WTC11 (cell line): ENCODE results near the gene MVB12A.

ENCODE experiments used
- CREB1 ChIP-seq: sonication (generic); formaldehyde crosslinking; IDR thresholded peaks from 2 replicates; pipeline ENCODE4 v1.8.0; 2023; ENCODE audit warnings: mild to moderate bottlenecking, missing genetic modification reagents
- JUN ChIP-seq: sonication (generic); formaldehyde crosslinking; IDR thresholded peaks from 2 replicates; pipeline ENCODE4 v1.8.0; 2023; ENCODE audit warnings: mild to moderate bottlenecking, missing genetic modification reagents
- NR1H2 ChIP-seq: sonication (generic); formaldehyde crosslinking; IDR thresholded peaks from 2 replicates; pipeline ENCODE4 v1.9.0; 2021; ENCODE audit warnings: mild to moderate bottlenecking, moderate library complexity, missing genetic modification reagents
- NR2C2 ChIP-seq: sonication (generic); formaldehyde crosslinking; IDR thresholded peaks from 2 replicates; pipeline ENCODE4 v1.8.0; 2022; ENCODE audit warnings: mild to moderate bottlenecking, missing genetic modification reagents
- SP1 ChIP-seq: sonication (generic); formaldehyde crosslinking; conservative IDR thresholded peaks from 2 replicates; pipeline ENCODE4 v1.8.1; 2022; ENCODE audit warnings: missing genetic modification reagents
- ZNF423 ChIP-seq: fragments of 250-450 bp; sonication (Bioruptor Pico); IDR thresholded peaks from 2 replicates; pipeline ENCODE4 v2.1.2; 2022; ENCODE audit warnings: mild to moderate bottlenecking, moderate library complexity
- TF ChIP-seq, protein P1 (sequence below): fragments of 200-600 bp; IDR thresholded peaks from 2 replicates; pipeline ENCODE4 v1.8.0; 2022; ENCODE audit warnings: antibody characterized with exemption
- TF ChIP-seq, protein P2 (sequence below): sonication (generic); formaldehyde crosslinking; IDR thresholded peaks from 2 replicates; pipeline ENCODE4 v1.8.1; 2022; ENCODE audit warnings: missing genetic modification reagents, borderline replicate concordance
- TF ChIP-seq, protein P3 (sequence below): sonication (generic); formaldehyde crosslinking; IDR thresholded peaks from 2 replicates; pipeline ENCODE4 v1.8.1; 2023; ENCODE audit warnings: mild to moderate bottlenecking, missing genetic modification reagents, moderate library complexity
- TF ChIP-seq, protein P4 (sequence below): sonication (generic); formaldehyde crosslinking; IDR thresholded peaks from 2 replicates; pipeline ENCODE4 v1.8.0; 2022; ENCODE audit warnings: mild to moderate bottlenecking, missing genetic modification reagents
- TF ChIP-seq, protein P5 (sequence below): fragments of 250-450 bp; sonication (Bioruptor Pico); IDR thresholded peaks from 2 replicates; pipeline ENCODE4 v1.9.0; 2021; ENCODE audit warnings: mild to moderate bottlenecking, borderline replicate concordance
- TF ChIP-seq, protein P6 (sequence below): fragments of 250-450 bp; sonication (Bioruptor Pico); IDR thresholded peaks from 2 replicates; pipeline ENCODE4 v1.9.0; 2021; ENCODE audit warnings: mild to moderate bottlenecking
- TF ChIP-seq, protein P7 (sequence below): sonication (generic); formaldehyde crosslinking; IDR thresholded peaks from 2 replicates; pipeline ENCODE4 v1.8.1; 2023; ENCODE audit warnings: mild to moderate bottlenecking, missing genetic modification reagents, moderate library complexity

DNA sequence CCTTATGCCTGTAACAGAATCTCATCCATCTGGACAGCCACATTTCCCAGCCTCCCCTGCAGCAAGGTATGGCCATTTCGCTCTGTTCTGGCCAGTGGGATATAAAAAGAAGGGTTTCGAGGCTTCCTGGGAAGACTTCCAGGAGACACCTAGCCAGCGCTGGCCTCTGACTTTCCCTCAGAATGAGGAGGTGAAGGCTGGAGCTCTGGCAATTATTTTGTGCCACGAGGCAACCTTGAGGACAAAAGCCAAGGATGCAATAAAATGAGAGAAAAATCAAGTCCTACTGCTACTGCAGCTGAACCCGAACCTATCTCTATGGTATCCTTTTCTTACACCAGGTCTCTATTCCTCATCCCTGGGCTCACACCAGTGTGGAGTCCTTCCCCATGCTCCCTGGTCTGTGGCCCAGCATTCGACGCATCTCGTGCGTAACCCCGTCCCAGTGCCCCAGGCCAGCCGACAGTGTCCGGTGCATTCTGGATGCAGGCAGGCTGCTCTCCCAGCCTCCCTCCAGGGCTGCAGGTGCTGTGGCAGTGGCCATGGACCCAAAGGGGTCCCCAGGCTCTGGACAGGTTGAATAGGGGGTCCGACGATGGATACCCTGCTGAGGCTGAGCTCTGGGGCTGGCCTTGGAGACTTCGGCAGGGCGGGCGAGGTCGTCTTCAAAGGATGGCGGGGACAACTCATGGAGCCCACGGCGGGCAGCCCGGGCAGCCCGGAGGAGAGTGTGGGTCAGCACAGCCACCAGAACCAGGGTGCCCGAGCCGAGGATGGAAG is 16.4 kb downstream of the MVB12A start:
- TF ChIP-seq, protein P1, sequence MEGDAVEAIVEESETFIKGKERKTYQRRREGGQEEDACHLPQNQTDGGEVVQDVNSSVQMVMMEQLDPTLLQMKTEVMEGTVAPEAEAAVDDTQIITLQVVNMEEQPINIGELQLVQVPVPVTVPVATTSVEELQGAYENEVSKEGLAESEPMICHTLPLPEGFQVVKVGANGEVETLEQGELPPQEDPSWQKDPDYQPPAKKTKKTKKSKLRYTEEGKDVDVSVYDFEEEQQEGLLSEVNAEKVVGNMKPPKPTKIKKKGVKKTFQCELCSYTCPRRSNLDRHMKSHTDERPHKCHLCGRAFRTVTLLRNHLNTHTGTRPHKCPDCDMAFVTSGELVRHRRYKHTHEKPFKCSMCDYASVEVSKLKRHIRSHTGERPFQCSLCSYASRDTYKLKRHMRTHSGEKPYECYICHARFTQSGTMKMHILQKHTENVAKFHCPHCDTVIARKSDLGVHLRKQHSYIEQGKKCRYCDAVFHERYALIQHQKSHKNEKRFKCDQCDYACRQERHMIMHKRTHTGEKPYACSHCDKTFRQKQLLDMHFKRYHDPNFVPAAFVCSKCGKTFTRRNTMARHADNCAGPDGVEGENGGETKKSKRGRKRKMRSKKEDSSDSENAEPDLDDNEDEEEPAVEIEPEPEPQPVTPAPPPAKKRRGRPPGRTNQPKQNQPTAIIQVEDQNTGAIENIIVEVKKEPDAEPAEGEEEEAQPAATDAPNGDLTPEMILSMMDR, result no peak
- TF ChIP-seq, protein P2, sequence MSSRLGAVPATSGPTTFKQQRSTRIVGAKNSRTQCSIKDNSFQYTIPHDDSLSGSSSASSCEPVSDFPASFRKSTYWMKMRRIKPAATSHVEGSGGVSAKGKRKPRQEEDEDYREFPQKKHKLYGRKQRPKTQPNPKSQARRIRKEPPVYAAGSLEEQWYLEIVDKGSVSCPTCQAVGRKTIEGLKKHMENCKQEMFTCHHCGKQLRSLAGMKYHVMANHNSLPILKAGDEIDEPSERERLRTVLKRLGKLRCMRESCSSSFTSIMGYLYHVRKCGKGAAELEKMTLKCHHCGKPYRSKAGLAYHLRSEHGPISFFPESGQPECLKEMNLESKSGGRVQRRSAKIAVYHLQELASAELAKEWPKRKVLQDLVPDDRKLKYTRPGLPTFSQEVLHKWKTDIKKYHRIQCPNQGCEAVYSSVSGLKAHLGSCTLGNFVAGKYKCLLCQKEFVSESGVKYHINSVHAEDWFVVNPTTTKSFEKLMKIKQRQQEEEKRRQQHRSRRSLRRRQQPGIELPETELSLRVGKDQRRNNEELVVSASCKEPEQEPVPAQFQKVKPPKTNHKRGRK (CRISPR knock-in tag), result no peak
- TF ChIP-seq, protein P3, sequence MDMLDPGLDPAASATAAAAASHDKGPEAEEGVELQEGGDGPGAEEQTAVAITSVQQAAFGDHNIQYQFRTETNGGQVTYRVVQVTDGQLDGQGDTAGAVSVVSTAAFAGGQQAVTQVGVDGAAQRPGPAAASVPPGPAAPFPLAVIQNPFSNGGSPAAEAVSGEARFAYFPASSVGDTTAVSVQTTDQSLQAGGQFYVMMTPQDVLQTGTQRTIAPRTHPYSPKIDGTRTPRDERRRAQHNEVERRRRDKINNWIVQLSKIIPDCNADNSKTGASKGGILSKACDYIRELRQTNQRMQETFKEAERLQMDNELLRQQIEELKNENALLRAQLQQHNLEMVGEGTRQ, result no peak
- TF ChIP-seq, protein P4, sequence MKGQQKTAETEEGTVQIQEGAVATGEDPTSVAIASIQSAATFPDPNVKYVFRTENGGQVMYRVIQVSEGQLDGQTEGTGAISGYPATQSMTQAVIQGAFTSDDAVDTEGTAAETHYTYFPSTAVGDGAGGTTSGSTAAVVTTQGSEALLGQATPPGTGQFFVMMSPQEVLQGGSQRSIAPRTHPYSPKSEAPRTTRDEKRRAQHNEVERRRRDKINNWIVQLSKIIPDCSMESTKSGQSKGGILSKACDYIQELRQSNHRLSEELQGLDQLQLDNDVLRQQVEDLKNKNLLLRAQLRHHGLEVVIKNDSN, result no peak
- TF ChIP-seq, protein P5, sequence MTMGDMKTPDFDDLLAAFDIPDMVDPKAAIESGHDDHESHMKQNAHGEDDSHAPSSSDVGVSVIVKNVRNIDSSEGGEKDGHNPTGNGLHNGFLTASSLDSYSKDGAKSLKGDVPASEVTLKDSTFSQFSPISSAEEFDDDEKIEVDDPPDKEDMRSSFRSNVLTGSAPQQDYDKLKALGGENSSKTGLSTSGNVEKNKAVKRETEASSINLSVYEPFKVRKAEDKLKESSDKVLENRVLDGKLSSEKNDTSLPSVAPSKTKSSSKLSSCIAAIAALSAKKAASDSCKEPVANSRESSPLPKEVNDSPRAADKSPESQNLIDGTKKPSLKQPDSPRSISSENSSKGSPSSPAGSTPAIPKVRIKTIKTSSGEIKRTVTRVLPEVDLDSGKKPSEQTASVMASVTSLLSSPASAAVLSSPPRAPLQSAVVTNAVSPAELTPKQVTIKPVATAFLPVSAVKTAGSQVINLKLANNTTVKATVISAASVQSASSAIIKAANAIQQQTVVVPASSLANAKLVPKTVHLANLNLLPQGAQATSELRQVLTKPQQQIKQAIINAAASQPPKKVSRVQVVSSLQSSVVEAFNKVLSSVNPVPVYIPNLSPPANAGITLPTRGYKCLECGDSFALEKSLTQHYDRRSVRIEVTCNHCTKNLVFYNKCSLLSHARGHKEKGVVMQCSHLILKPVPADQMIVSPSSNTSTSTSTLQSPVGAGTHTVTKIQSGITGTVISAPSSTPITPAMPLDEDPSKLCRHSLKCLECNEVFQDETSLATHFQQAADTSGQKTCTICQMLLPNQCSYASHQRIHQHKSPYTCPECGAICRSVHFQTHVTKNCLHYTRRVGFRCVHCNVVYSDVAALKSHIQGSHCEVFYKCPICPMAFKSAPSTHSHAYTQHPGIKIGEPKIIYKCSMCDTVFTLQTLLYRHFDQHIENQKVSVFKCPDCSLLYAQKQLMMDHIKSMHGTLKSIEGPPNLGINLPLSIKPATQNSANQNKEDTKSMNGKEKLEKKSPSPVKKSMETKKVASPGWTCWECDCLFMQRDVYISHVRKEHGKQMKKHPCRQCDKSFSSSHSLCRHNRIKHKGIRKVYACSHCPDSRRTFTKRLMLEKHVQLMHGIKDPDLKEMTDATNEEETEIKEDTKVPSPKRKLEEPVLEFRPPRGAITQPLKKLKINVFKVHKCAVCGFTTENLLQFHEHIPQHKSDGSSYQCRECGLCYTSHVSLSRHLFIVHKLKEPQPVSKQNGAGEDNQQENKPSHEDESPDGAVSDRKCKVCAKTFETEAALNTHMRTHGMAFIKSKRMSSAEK (CRISPR knock-in tag), result no peak
- no peak for TF ChIP-seq NR2C2 (CRISPR knock-in tag)
- no peak for TF ChIP-seq CREB1 (CRISPR knock-in tag)
- no peak for TF ChIP-seq SP1 (CRISPR knock-in tag)
- no peak for TF ChIP-seq ZNF423
- TF ChIP-seq, protein P6, sequence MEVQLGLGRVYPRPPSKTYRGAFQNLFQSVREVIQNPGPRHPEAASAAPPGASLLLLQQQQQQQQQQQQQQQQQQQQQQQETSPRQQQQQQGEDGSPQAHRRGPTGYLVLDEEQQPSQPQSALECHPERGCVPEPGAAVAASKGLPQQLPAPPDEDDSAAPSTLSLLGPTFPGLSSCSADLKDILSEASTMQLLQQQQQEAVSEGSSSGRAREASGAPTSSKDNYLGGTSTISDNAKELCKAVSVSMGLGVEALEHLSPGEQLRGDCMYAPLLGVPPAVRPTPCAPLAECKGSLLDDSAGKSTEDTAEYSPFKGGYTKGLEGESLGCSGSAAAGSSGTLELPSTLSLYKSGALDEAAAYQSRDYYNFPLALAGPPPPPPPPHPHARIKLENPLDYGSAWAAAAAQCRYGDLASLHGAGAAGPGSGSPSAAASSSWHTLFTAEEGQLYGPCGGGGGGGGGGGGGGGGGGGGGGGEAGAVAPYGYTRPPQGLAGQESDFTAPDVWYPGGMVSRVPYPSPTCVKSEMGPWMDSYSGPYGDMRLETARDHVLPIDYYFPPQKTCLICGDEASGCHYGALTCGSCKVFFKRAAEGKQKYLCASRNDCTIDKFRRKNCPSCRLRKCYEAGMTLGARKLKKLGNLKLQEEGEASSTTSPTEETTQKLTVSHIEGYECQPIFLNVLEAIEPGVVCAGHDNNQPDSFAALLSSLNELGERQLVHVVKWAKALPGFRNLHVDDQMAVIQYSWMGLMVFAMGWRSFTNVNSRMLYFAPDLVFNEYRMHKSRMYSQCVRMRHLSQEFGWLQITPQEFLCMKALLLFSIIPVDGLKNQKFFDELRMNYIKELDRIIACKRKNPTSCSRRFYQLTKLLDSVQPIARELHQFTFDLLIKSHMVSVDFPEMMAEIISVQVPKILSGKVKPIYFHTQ (CRISPR knock-in tag), result no peak
- no peak for TF ChIP-seq JUN (CRISPR knock-in tag)
- TF ChIP-seq NR1H2 (CRISPR knock-in tag), result no peak
- TF ChIP-seq, protein P7, sequence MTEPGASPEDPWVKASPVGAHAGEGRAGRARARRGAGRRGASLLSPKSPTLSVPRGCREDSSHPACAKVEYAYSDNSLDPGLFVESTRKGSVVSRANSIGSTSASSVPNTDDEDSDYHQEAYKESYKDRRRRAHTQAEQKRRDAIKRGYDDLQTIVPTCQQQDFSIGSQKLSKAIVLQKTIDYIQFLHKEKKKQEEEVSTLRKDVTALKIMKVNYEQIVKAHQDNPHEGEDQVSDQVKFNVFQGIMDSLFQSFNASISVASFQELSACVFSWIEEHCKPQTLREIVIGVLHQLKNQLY (CRISPR knock-in tag), result no peak
